Colonic mucosa (tissue), 4 donors: ENCODE data around the gene POLR1B. TPM values are rescaled to one million over a fixed set of nuclear protein-coding genes. Genes with fewer than 3 reads are reported as not detected.
A peak's percentile ranks its signal among the peaks of the same experiment; 100 is the strongest.
"Not testable (repeated sequence)": the region's sequence is repeated elsewhere in the genome, so short reads cannot be mapped to it uniquely, and the experiment has no call there.

ENCODE experiments used
- DNase-seq: peaks from one replicate; pipeline ENCODE4 v3.0.0-alpha.2; 2020
- H3K27ac ChIP-seq: fragments of 200-600 bp; one replicate; pipeline ENCODE4 v1.8.0; 2021
- H3K27me3 ChIP-seq: fragments of 200-600 bp; one replicate; pipeline ENCODE4 v1.8.0; 2021
- H3K36me3 ChIP-seq: fragments of 200-600 bp; one replicate; pipeline ENCODE4 v1.8.0; 2021
- H3K4me1 ChIP-seq: fragments of 200-600 bp; one replicate; pipeline ENCODE4 v1.8.0; 2021; ENCODE audit warnings: mild to moderate bottlenecking
- H3K4me3 ChIP-seq: fragments of 200-600 bp; one replicate; pipeline ENCODE4 v1.8.0; 2021
- H3K9ac ChIP-seq, 2 donors: one replicate each; pipeline ENCODE4 v1.7.0; 2013; ENCODE audit warnings: control low read depth in 2 of 2, low read depth in 2 of 2, low read length in 2 of 2
- H3K9me3 ChIP-seq: fragments of 200-600 bp; one replicate; pipeline ENCODE4 v1.8.0; 2021
- CTCF ChIP-seq: fragments of 200-600 bp; IDR thresholded peaks from one replicate; pipeline ENCODE4 v1.8.0; 2022; ENCODE audit warnings: antibody characterized with exemption, mild to moderate bottlenecking
- intact Hi-C: fragments of 100-400 bp; cut with DNase I; formaldehyde crosslinking; loops from one replicate; pipeline ENCODE4 v1.14.1; 2022
- total RNA-seq, 2 donors: library from RNA; stranded (reverse); fragmentation: NEBNext Ultra II Directional in 1 of 2; extraction: Animal tissue kit (Norgen Biotek cat#: 25700) in 1 of 2; gene quantifications; one replicate each; pipeline ENCODE4 v1.2.1, GENCODE V29; 2021
- donor health status: healthy.
- donor health status: DM: no; HTN: no; CAD: no.
- donor health status: DM: no; HTN: no; CAD: no.

The POLR1B gene
- total RNA-seq, 2 donors from 2014 or later = 13.5 to 29.6 TPM

GRCh38 chr2:112500850-112501484 is 41.3 kb upstream of the POLR1B start:
- H3K9me3 ChIP-seq, H3K27me3 ChIP-seq, H3K4me3 ChIP-seq, H3K27ac ChIP-seq, H3K9ac ChIP-seq, H3K36me3 ChIP-seq, H3K4me1 ChIP-seq, intact Hi-C loops: not testable (repeated sequence)
- TF ChIP-seq CTCF = peak; percentile 19
- DNase-seq = peak; percentile 32

GRCh38 chr2:112509239-112509998 is 32.8 kb upstream of the POLR1B start:
- DNase-seq, H3K9ac ChIP-seq, H3K4me1 ChIP-seq, H3K9me3 ChIP-seq, H3K27me3 ChIP-seq, H3K36me3 ChIP-seq, H3K27ac ChIP-seq, intact Hi-C loops, H3K4me3 ChIP-seq: not testable (repeated sequence)

GRCh38 chr2:112516801-112517200 is 25.5 kb upstream of the POLR1B start:
- Histone ChIP-seq H3K9me3 (no peaks in the 10 kb centered on the region), H3K4me1 (no peaks in the 10 kb centered on the region), H3K27ac (no peak overlapping the region), H3K4me3 (no peak overlapping the region), H3K36me3 (no peaks in the 10 kb centered on the region), H3K27me3 (no peaks in the 10 kb centered on the region), H3K9ac (no peak overlapping the region)
- intact Hi-C loops = no loop called here
- no peak for TF ChIP-seq CTCF
- no peak for DNase-seq

- no peaks in the 10 kb centered on the region for H3K27me3 ChIP-seq
- H3K36me3 ChIP-seq = no peaks in the 10 kb centered on the region
- H3K4me3 ChIP-seq = no peak overlapping the region
- DNase-seq = no peak
- H3K4me1 ChIP-seq = no peaks in the 10 kb centered on the region
- no peak overlapping the region for H3K27ac ChIP-seq
- no peak for TF ChIP-seq CTCF
- H3K9ac ChIP-seq = no peak overlapping the region
- intact Hi-C loops = no loop called here
- H3K9me3 ChIP-seq = no peaks in the 10 kb centered on the region
Observed at GRCh38 chr2:112518807-112519206, 23.5 kb upstream of the POLR1B start.

- TF ChIP-seq CTCF = no peak
- no peaks in the 10 kb centered on the region for H3K36me3 ChIP-seq
- no peaks in the 10 kb centered on the region for H3K4me1 ChIP-seq
- no peak overlapping the region for H3K27ac ChIP-seq
- no peak overlapping the region for H3K9ac ChIP-seq
- H3K4me3 ChIP-seq = no peak overlapping the region
- intact Hi-C loops = no loop called here
- no peak for DNase-seq
- no peaks in the 10 kb centered on the region for H3K9me3 ChIP-seq
- H3K27me3 ChIP-seq = no peaks in the 10 kb centered on the region
Observed at GRCh38 chr2:112519506-112519905, 22.8 kb upstream of the POLR1B start.

GRCh38 chr2:112520234-112520783 is 22.0 kb upstream of the POLR1B start:
- no peak overlapping the region for H3K27ac ChIP-seq
- H3K9me3 ChIP-seq = no peaks in the 10 kb centered on the region
- no peak for DNase-seq
- no peak overlapping the region for H3K9ac ChIP-seq
- no peaks in the 10 kb centered on the region for H3K4me1 ChIP-seq
- no peak overlapping the region for H3K4me3 ChIP-seq
- intact Hi-C loops = no loop called here
- H3K27me3 ChIP-seq = no peaks in the 10 kb centered on the region
- TF ChIP-seq CTCF = no peak
- H3K36me3 ChIP-seq = no peaks in the 10 kb centered on the region
